ENCODE measurements around the gene COQ8A.

GRCh38 chr1:226985239-226985838 lies 45.2 kb downstream of the COQ8A start:
- no peak for TF ChIP-seq CTCF (IDR thresholded peaks at IDR 0.05)
- no peak for TF ChIP-seq KAT7 (CRISPR knock-in tag; IDR thresholded peaks at IDR 0.05; ENCODE audit: borderline replicate concordance)
- TF ChIP-seq TEAD4 (CRISPR knock-in tag; IDR thresholded peaks at IDR 0.05): no peak
- no peak for TF ChIP-seq ZNF121 (CRISPR knock-in tag; IDR thresholded peaks at IDR 0.05)
- no peak for TF ChIP-seq IRF2 (CRISPR knock-in tag; IDR thresholded peaks at IDR 0.05; ENCODE audit: borderline replicate concordance, low read depth)
- TF ChIP-seq, protein P1, sequence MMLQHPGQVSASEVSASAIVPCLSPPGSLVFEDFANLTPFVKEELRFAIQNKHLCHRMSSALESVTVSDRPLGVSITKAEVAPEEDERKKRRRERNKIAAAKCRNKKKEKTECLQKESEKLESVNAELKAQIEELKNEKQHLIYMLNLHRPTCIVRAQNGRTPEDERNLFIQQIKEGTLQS (CRISPR knock-in tag; conservative IDR thresholded peaks at IDR 0.05): no peak
- no peak for TF ChIP-seq FOXJ3 (CRISPR knock-in tag; IDR thresholded peaks at IDR 0.05; ENCODE audit: borderline replicate concordance)

Measured in WTC11 (cell line).